B cell (primary cell): ENCODE results near the gene LIMCH1. TPM values are rescaled to one million over a fixed set of nuclear protein-coding genes. Genes with fewer than 3 reads are reported as not detected.

Experiments
- ATAC-seq: fragments of 200-7000 bp; cut with Tn5 transposase; one replicate; pipeline ENCODE4 v1.10.0; 2021; ENCODE audit warnings: low read depth, mild to moderate bottlenecking, moderate number of reproducible peaks, moderate library complexity
- CTCF ChIA-PET: fragments of 350-600 bp; sonication (Branson Sonifier 250); formaldehyde crosslinking; loops from one replicate; lab custom pipeline; 2021; ENCODE audit warnings: antibody characterized with exemption, inconsistent platforms; lab: Charles Lee
- POLR2A ChIA-PET: fragments of 350-600 bp; sonication (Branson Sonifier 250); formaldehyde crosslinking; loops from one replicate; lab custom pipeline; 2021; ENCODE audit warnings: antibody characterized with exemption; lab: Charles Lee
- DNase-seq: peaks from one replicate; pipeline ENCODE4 v3.0.0; 2013
- H2AFZ ChIP-seq: 2 replicates; pipeline ENCODE4 v1.6.1; 2012; ENCODE audit warnings: mild to moderate bottlenecking, low read depth, low read length; ENCODE audit not compliant: insufficient read depth, poor library complexity, severe bottlenecking
- H3K27ac ChIP-seq, 2 donors: 1 replicate in 1 of 2; 2 replicates in 1 of 2; pipeline ENCODE4 v1.5.1; 2012 to 2013; ENCODE audit warnings: low read length in 2 of 2, mild to moderate bottlenecking in 2 of 2, moderate library complexity in 1 of 2
- H3K27me3 ChIP-seq, 4 experiments: fragments of 200-600 bp in 1 of 4; sonication (generic) in 1 of 4; replicated peaks in 1 of 4; 1 replicate in 2 of 4; 2 replicates in 2 of 4; pipeline versions ENCODE4 v1.6.1 to v1.7.0; 2013 to 2016; ENCODE audit warnings: low read length in 3 of 4, mild to moderate bottlenecking in 2 of 4, mixed read lengths in 1 of 4, moderate library complexity in 1 of 4; ENCODE audit not compliant: insufficient read depth in 4 of 4, control insufficient read depth in 3 of 4; ENCODE audit errors: control extremely low read depth in 1 of 4
- H3K36me3 ChIP-seq, 2 experiments: replicated peaks in 1 of 2; 1 replicate in 1 of 2; 2 replicates in 1 of 2; pipeline versions ENCODE4 v1.6.1 to v1.7.1; 2013; ENCODE audit warnings: low read length in 1 of 2; ENCODE audit not compliant: insufficient read depth in 2 of 2, control insufficient read depth in 1 of 2; ENCODE audit errors: control extremely low read depth in 1 of 2, extremely low read depth in 1 of 2
- H3K4me1 ChIP-seq, 2 donors: fragments of 200-600 bp in 1 of 2; sonication (generic) in 1 of 2; 1 replicate in 1 of 2; 2 replicates in 1 of 2; pipeline versions ENCODE4 v1.5.1 to v1.6.1; 2013 to 2017; ENCODE audit warnings: low read length in 2 of 2; ENCODE audit not compliant: control insufficient read depth in 2 of 2, insufficient read depth in 2 of 2
- H3K4me2 ChIP-seq: replicated peaks from 2 replicates; pipeline ENCODE3; 2012; ENCODE audit warnings: mild to moderate bottlenecking, low read depth, low read length; ENCODE audit not compliant: poor library complexity, severe bottlenecking
- H3K4me3 ChIP-seq, 5 experiments: fragments of 200-600 bp in 1 of 5; sonication (generic) in 1 of 5; 1 replicate in 3 of 5; 2 replicates in 2 of 5; pipeline versions ENCODE4 v1.5.1 to v1.7.0; 2011 to 2016; ENCODE audit warnings: low read length in 4 of 5, mild to moderate bottlenecking in 4 of 5, low read depth in 2 of 5, control low read depth in 1 of 5, moderate library complexity in 1 of 5; ENCODE audit not compliant: insufficient read depth in 1 of 5; ENCODE audit errors: control extremely low read depth in 1 of 5, extremely low read depth in 1 of 5
- H3K79me2 ChIP-seq: fragments of 200-600 bp; sonication (generic); one replicate; pipeline ENCODE4 v1.6.0; 2016; ENCODE audit warnings: low read length; ENCODE audit not compliant: control insufficient read depth, insufficient read depth
- H3K9ac ChIP-seq: fragments of 200-600 bp; sonication (generic); 2 replicates; pipeline ENCODE4 v1.6.1; 2017; ENCODE audit warnings: mild to moderate bottlenecking, low read length, moderate library complexity
- H3K9me3 ChIP-seq, 3 donors: one replicate each; pipeline versions ENCODE4 v1.6.1 to v1.7.1; 2013; ENCODE audit warnings: low read length in 2 of 3; ENCODE audit not compliant: control insufficient read depth in 2 of 3, insufficient read depth in 1 of 3; ENCODE audit errors: control extremely low read depth in 1 of 3
- H4K20me1 ChIP-seq: 2 replicates; pipeline ENCODE4 v1.6.0; 2012; ENCODE audit warnings: mild to moderate bottlenecking, low read length; ENCODE audit not compliant: insufficient read depth, control insufficient read depth, poor library complexity, severe bottlenecking
- H3K27ac Mint-ChIP-seq: one replicate; pipeline ENCODE4 v1.8.0; 2021; ENCODE audit warnings: mixed read lengths
- H3K27me3 Mint-ChIP-seq: one replicate; pipeline ENCODE4 v1.8.0; 2021; ENCODE audit warnings: mixed read lengths
- H3K4me1 Mint-ChIP-seq: one replicate; pipeline ENCODE4 v1.8.0; 2021; ENCODE audit warnings: mixed read lengths
- H3K4me3 Mint-ChIP-seq: one replicate; pipeline ENCODE4 v1.8.0; 2021; ENCODE audit warnings: mixed read lengths
- H3K9me3 Mint-ChIP-seq: one replicate; pipeline ENCODE4 v1.8.0; 2022; ENCODE audit warnings: mixed read lengths; ENCODE audit not compliant: insufficient read depth
- EZH2 ChIP-seq: IDR thresholded peaks from 2 replicates; pipeline ENCODE4 v1.6.1; 2012; ENCODE audit warnings: borderline replicate concordance, low read depth, mild to moderate bottlenecking, moderate library complexity, low read length; ENCODE audit not compliant: insufficient read depth, poor library complexity, severe bottlenecking
- WGBS: methylation state at CpG from one replicate; pipeline ENCODE4 v1.1.5; 2013; ENCODE audit warnings: missing lambda C conversion rate; ENCODE audit not compliant: insufficient coverage; 5-methylcytosine and 5-hydroxymethylcytosine counted together
- intact Hi-C: fragments of 100-400 bp; cut with micrococcal nuclease; formaldehyde crosslinking; loops from one replicate; pipeline ENCODE4 v1.10.0; 2022
- polyA plus RNA-seq: library from polyadenylated mRNA; depleted of rRNA; stranded (reverse); fragments of >200 nt; gene quantifications from 2 replicates; pipeline ENCODE4 v1.2.3, GENCODE V29; 2012
- total RNA-seq, 2 donors: library from RNA; stranded (reverse); fragments of 120-200 nt in 1 of 2; gene quantifications; 1 replicate in 1 of 2; 2 replicates in 1 of 2; pipeline versions ENCODE4 v1.2.3 to v1.2.4, GENCODE V29; 2013 to 2022
- TF ChIP-seq, protein P1 (sequence below): fragments of 200-600 bp; IDR thresholded peaks from one replicate; pipeline ENCODE4 v1.8.0; 2022; ENCODE audit warnings: antibody characterized with exemption, mild to moderate bottlenecking

LIMCH1 gene
- total and polyA plus RNA-seq, 2 donors (not counting 1 experiment from before 2014, with no cell fraction given): not detected

DNA sequence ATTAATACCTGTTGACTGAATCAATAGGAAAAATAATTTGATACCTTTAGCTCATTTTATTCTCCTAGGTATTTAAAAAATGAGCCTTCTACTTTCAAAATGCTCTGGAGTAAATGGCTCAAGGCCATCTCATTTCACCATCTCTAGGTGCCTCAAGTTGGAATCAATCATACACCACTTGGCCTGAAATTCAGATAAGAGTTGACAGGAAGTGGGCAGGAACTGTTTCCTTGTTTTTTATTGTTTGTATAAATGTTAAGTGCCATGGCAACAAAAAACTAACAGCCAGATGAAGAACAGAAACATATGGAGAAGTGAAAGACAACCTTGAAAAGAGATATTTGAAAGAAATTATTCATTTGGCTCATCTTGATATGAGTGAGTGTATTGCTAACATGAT lies 12.4 kb downstream of the LIMCH1 start:
- ChIA-PET POLR2A (no interaction called here), CTCF (no interaction called here)
- intact Hi-C loops: no loop called here

DNA sequence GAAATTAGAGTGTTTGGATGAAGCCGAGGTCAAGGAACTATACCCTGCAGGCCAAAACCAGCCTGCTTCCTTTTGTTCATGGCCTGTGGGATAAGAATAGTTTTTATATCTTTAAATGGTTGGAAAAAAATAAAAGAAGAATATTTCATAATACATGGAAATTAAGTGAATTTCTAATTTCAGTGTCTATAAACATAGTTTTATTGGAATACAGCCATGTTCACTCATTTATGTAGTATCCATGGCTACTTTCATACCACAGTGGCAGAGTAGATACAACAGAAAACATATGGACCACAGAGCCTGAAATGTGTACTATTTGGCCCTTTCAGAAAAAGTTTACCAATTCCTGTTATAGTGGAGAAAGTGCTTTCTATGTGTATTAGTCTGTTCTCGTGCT lies 13.6 kb downstream of the LIMCH1 start:
- Mint-ChIP-seq H3K27ac (no peak overlapping the region), H3K9me3 (no peaks in the 10 kb centered on the region), H3K4me3 (no peak overlapping the region), H3K4me1 (no peaks in the 10 kb centered on the region), H3K27me3 (peaks cover 7% of the 10 kb centered on the region)
- no peak overlapping the region for H2AFZ ChIP-seq
- H3K79me2 ChIP-seq: no peaks in the 10 kb centered on the region
- TF ChIP-seq, protein P1, sequence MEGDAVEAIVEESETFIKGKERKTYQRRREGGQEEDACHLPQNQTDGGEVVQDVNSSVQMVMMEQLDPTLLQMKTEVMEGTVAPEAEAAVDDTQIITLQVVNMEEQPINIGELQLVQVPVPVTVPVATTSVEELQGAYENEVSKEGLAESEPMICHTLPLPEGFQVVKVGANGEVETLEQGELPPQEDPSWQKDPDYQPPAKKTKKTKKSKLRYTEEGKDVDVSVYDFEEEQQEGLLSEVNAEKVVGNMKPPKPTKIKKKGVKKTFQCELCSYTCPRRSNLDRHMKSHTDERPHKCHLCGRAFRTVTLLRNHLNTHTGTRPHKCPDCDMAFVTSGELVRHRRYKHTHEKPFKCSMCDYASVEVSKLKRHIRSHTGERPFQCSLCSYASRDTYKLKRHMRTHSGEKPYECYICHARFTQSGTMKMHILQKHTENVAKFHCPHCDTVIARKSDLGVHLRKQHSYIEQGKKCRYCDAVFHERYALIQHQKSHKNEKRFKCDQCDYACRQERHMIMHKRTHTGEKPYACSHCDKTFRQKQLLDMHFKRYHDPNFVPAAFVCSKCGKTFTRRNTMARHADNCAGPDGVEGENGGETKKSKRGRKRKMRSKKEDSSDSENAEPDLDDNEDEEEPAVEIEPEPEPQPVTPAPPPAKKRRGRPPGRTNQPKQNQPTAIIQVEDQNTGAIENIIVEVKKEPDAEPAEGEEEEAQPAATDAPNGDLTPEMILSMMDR: no peak
- no peak for TF ChIP-seq EZH2
- ChIA-PET CTCF (no interaction called here), POLR2A (no interaction called here)
- no peaks in the 10 kb centered on the region for H4K20me1 ChIP-seq
- WGBS: 100% methylated on average over 2 of the region's 2 CpGs
- ATAC-seq (no peak), DNase-seq (no peak)
- intact Hi-C loops: no loop called here
- no peaks in the 10 kb centered on the region for H3K27me3 ChIP-seq
- no peaks in the 10 kb centered on the region for H3K9me3 ChIP-seq
- H3K4me1 ChIP-seq: no peaks in the 10 kb centered on the region
- H3K27ac ChIP-seq: no peak overlapping the region
- H3K9ac ChIP-seq: no peak overlapping the region
- H3K36me3 ChIP-seq: no peaks in the 10 kb centered on the region
- H3K4me3 ChIP-seq: no peak overlapping the region
- no peak overlapping the region for H3K4me2 ChIP-seq

More for the DNA sequence above, 12.4 kb downstream of the LIMCH1 start:
- no peak overlapping the region for H3K4me2 ChIP-seq
- H3K9me3 ChIP-seq: no peaks in the 10 kb centered on the region
- H3K9ac ChIP-seq: no peak overlapping the region
- H2AFZ ChIP-seq: no peak overlapping the region
- H3K79me2 ChIP-seq: no peaks in the 10 kb centered on the region
- H3K27ac ChIP-seq: no peak overlapping the region
- no peaks in the 10 kb centered on the region for H3K4me1 ChIP-seq
- H3K36me3 ChIP-seq: no peaks in the 10 kb centered on the region
- TF ChIP-seq, protein P1: no peak
- no peak for TF ChIP-seq EZH2
- no peaks in the 10 kb centered on the region for H4K20me1 ChIP-seq
- H3K27me3 Mint-ChIP-seq: peaks cover 7% of the 10 kb centered on the region
- H3K4me3 Mint-ChIP-seq: no peak overlapping the region
- ATAC-seq (no peak), DNase-seq (no peak)
- H3K9me3 Mint-ChIP-seq: no peaks in the 10 kb centered on the region
- H3K27ac Mint-ChIP-seq: no peak overlapping the region
- no peak overlapping the region for H3K4me3 ChIP-seq
- H3K27me3 ChIP-seq: no peaks in the 10 kb centered on the region
- no peaks in the 10 kb centered on the region for H3K4me1 Mint-ChIP-seq
